Keratinocyte (primary cell): Measurements from ENCODE around the gene GPS1. TPM values are rescaled to one million over a fixed set of nuclear protein-coding genes. Genes with fewer than 3 reads are reported as not detected.

Source experiments
- DNase-seq: peaks from one replicate; pipeline ENCODE4 v3.0.0-alpha.2; 2011; ENCODE audit warnings: low read depth, missing footprints, low spot score
- FAIRE-seq: peaks from 2 replicates; lab custom pipeline; 2011; peaks lifted over from hg19 to GRCh38; lab: Jason Lieb, UNC
- H2AFZ ChIP-seq: 2 replicates; pipeline ENCODE4 v1.6.0; 2012; ENCODE audit warnings: low read length, control low read depth, inconsistent platforms; ENCODE audit not compliant: control insufficient read depth
- H3K27ac ChIP-seq: 2 replicates; pipeline ENCODE4 v1.5.1; 2011; ENCODE audit warnings: low read length; ENCODE audit not compliant: control insufficient read depth, insufficient read depth
- H3K27me3 ChIP-seq: 3 replicates; pipeline ENCODE4 v1.6.0; 2011; ENCODE audit warnings: low read length; ENCODE audit not compliant: control insufficient read depth, insufficient read depth; ENCODE audit errors: extremely low read depth
- H3K36me3 ChIP-seq, 2 experiments: 2 replicates in 1 of 2; 3 replicates in 1 of 2; pipeline ENCODE4 v1.5.1; 2011; ENCODE audit warnings: low read length in 2 of 2, mild to moderate bottlenecking in 1 of 2; ENCODE audit not compliant: control insufficient read depth in 2 of 2, insufficient read depth in 2 of 2; ENCODE audit errors: extremely low read depth in 1 of 2
- H3K4me1 ChIP-seq: 3 replicates; pipeline ENCODE4 v1.5.1; 2011; ENCODE audit warnings: low read length; ENCODE audit not compliant: control insufficient read depth, insufficient read depth; ENCODE audit errors: extremely low read depth
- H3K4me2 ChIP-seq: 3 replicates; pipeline ENCODE4 v1.6.0; 2011; ENCODE audit warnings: low read depth, low read length; ENCODE audit not compliant: control insufficient read depth, insufficient read depth; ENCODE audit errors: extremely low read depth
- H3K4me3 ChIP-seq, 3 experiments: fragments of 200-600 bp in 1 of 3; sonication (generic) in 1 of 3; 2 replicates in 2 of 3; 3 replicates in 1 of 3; pipeline ENCODE4 v1.5.1; 2011 to 2016; ENCODE audit warnings: low read length in 3 of 3, mild to moderate bottlenecking in 3 of 3, control low read depth in 2 of 3, inconsistent platforms in 1 of 3, low read depth in 1 of 3, mixed read lengths in 1 of 3, mixed run types in 1 of 3, moderate library complexity in 1 of 3; ENCODE audit not compliant: control insufficient read depth in 2 of 3, insufficient read depth in 2 of 3; ENCODE audit errors: extremely low read depth in 1 of 3
- H3K79me2 ChIP-seq: 2 replicates; pipeline ENCODE4 v1.6.0; 2012; ENCODE audit warnings: low read length; ENCODE audit not compliant: control insufficient read depth, insufficient read depth
- H3K9ac ChIP-seq: 3 replicates; pipeline ENCODE4 v1.6.0; 2011; ENCODE audit warnings: low read length; ENCODE audit not compliant: control insufficient read depth, insufficient read depth; ENCODE audit errors: extremely low read depth
- H3K9me1 ChIP-seq: 3 replicates; pipeline ENCODE4 v1.6.0; 2011; ENCODE audit warnings: low read length; ENCODE audit not compliant: control insufficient read depth, insufficient read depth; ENCODE audit errors: extremely low read depth
- H3K9me3 ChIP-seq: 2 replicates; pipeline ENCODE4 v1.5.1; 2012; ENCODE audit warnings: low read depth, low read length; ENCODE audit not compliant: control insufficient read depth
- H4K20me1 ChIP-seq: 3 replicates; pipeline ENCODE4 v1.6.0; 2011; ENCODE audit warnings: low read length; ENCODE audit not compliant: control insufficient read depth, insufficient read depth; ENCODE audit errors: extremely low read depth
- EZH2 ChIP-seq: IDR thresholded peaks from one replicate; pipeline ENCODE4 v1.6.1; 2012; ENCODE audit warnings: inconsistent platforms, mild to moderate bottlenecking, low read length, moderate library complexity
- dilution Hi-C: fragments of 300-500 bp; cut with MboI; formaldehyde crosslinking; loops from one replicate; pipeline ENCODE4 v1.7.0; 2020; ENCODE audit warnings: low sequenced_read_pairs; ENCODE audit not compliant: extremely low pct_ligation_motif_present
- polyA plus RNA-seq, 5 experiments: library from polyadenylated mRNA; depleted of rRNA in 3 of 5; stranded (reverse) in 3 of 5; stranded (forward) in 1 of 5; unstranded in 1 of 5; fragments of >200 nt; gene quantifications; 1 replicate in 1 of 5; 2 replicates in 3 of 5; 3 replicates in 1 of 5; pipeline versions ENCODE4 v1.2.1 to v1.2.3, GENCODE V29; 2011 to 2012; ENCODE audit warnings: missing spikeins in 2 of 5, low read depth in 1 of 5, low replicate concordance in 1 of 5
- TF ChIP-seq, protein P1 (sequence below), 3 experiments: IDR thresholded peaks in 1 of 3; conservative IDR thresholded peaks in 1 of 3; optimal IDR thresholded peaks in 1 of 3; 2 replicates in 2 of 3; 3 replicates in 1 of 3; pipeline versions ENCODE3 to v1.5.1; 2011; ENCODE audit warnings: low read length in 3 of 3, mild to moderate bottlenecking in 3 of 3, moderate library complexity in 2 of 3, control low read depth in 1 of 3, inconsistent platforms in 1 of 3; ENCODE audit not compliant: insufficient read depth in 2 of 3; ENCODE audit errors: extremely low read depth in 1 of 3

Gene GPS1
- polyA plus RNA-seq, 1 donor (not counting 4 experiments of a cell fraction or from before 2014, with no cell fraction given): 60.4 TPM

DNA sequence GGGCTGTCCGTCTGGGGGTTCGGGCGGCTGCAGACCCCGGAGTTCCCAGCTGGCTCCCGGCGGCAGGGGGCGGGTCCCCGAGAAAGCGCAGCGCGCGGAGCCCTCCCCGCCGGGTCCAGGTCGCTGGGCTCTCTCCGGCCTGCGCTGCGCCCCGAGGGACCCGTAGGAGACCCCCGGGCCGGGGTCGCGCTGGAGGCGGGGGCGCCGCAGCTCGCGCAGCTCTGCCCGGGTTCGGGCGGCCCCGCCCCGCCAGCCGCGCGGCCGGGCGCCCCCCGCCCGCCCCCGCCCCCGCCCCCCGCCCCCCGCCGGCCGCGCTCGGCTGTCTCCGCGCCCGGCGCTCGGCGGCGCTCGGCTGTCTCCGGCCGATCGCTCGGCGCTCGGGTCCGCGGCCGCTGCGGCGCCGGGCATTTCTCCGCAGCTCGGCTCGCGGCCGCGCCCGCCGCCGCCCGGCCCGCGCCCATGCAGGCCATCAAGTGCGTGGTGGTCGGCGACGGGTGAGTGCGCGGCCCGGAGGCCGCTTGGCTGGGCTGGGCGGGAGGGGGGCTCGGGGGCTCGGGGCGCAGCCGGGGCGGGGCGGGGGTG lies 20.3 kb upstream of the GPS1 start, which contains the start of gene RAC3:
Gene RAC3, plus strand, starts transcription at position 376 of the 582 bp plus-strand sequence. Its CDS starts 84 bp downstream, at position 460.
- no peak for FAIRE-seq

GRCh38 chr17:82031885-82032627 lies 19.6 kb upstream of the GPS1 start:
- dilution Hi-C loops: no loop called here
- H3K4me2 ChIP-seq: peak overlapping the region; percentile 62
- H2AFZ ChIP-seq: no peak overlapping the region
- no peaks in the 10 kb centered on the region for H3K9me1 ChIP-seq
- H3K36me3 ChIP-seq: peaks cover 1 to 7% of the 10 kb centered on the region in 2 experiments
- no peak overlapping the region for H3K27ac ChIP-seq
- H3K27me3 ChIP-seq: no peaks in the 10 kb centered on the region
- peak overlapping the region; percentile 34 to 46 (median 43) for H3K4me3 ChIP-seq
- TF ChIP-seq, protein P1, sequence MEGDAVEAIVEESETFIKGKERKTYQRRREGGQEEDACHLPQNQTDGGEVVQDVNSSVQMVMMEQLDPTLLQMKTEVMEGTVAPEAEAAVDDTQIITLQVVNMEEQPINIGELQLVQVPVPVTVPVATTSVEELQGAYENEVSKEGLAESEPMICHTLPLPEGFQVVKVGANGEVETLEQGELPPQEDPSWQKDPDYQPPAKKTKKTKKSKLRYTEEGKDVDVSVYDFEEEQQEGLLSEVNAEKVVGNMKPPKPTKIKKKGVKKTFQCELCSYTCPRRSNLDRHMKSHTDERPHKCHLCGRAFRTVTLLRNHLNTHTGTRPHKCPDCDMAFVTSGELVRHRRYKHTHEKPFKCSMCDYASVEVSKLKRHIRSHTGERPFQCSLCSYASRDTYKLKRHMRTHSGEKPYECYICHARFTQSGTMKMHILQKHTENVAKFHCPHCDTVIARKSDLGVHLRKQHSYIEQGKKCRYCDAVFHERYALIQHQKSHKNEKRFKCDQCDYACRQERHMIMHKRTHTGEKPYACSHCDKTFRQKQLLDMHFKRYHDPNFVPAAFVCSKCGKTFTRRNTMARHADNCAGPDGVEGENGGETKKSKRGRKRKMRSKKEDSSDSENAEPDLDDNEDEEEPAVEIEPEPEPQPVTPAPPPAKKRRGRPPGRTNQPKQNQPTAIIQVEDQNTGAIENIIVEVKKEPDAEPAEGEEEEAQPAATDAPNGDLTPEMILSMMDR (optimal IDR thresholded peaks at IDR 0.05 in 1 of 3, IDR thresholded peaks at IDR 0.05 in 1 of 3, conservative IDR thresholded peaks at IDR 0.05 in 1 of 3; ENCODE audit: extremely low read depth in 1 of 3, insufficient read depth in 2 of 3, low read length in 3 of 3): no peak
- TF ChIP-seq EZH2: no peak
- no peaks in the 10 kb centered on the region for H3K9me3 ChIP-seq
- H4K20me1 ChIP-seq: peaks cover 3% of the 10 kb centered on the region
- H3K4me1 ChIP-seq: peaks cover 20% of the 10 kb centered on the region
- DNase-seq (no peak), FAIRE-seq (no peak)
- peak overlapping the region; percentile 52 for H3K9ac ChIP-seq
- no peaks in the 10 kb centered on the region for H3K79me2 ChIP-seq

More for the DNA sequence above, 20.3 kb upstream of the GPS1 start, which contains the start of gene RAC3:
- Histone ChIP-seq H2AFZ (no peak within 1 kb of the TSS), H3K27me3 (no peaks in the 10 kb centered on the region), H3K9me1 (no peaks in the 10 kb centered on the region), H3K36me3 (peaks cover 1 to 7% of the 10 kb centered on the region in 2 experiments), H3K4me3 (peak within 1 kb of the TSS; percentile 43 to 55 (median 46)), H3K27ac (no peak within 1 kb of the TSS), H3K9me3 (no peaks in the 10 kb centered on the region), H3K9ac (peak within 1 kb of the TSS; percentile 52), H4K20me1 (peaks cover 3% of the 10 kb centered on the region), H3K4me1 (peaks cover 17% of the 10 kb centered on the region), H3K4me2 (peak within 1 kb of the TSS; percentile 74), H3K79me2 (no peaks in the 10 kb centered on the region)
- DNase-seq: no peak
- dilution Hi-C loops: no loop called here
- no peak for TF ChIP-seq EZH2
- TF ChIP-seq, protein P1 (optimal IDR thresholded peaks at IDR 0.05 in 1 of 3, IDR thresholded peaks at IDR 0.05 in 1 of 3, conservative IDR thresholded peaks at IDR 0.05 in 1 of 3; ENCODE audit: extremely low read depth in 1 of 3, insufficient read depth in 2 of 3, low read length in 3 of 3): no peak
